Left colon (tissue), 2 donors: ENCODE results near the gene TMEM108. TPM values are rescaled to one million over a fixed set of nuclear protein-coding genes. Genes with fewer than 3 reads are reported as not detected.

Experiments
- ATAC-seq: fragments of 200-7000 bp; cut with Tn5 transposase; one replicate; pipeline ENCODE4 v1.9.1; 2020; ENCODE audit warnings: mild to moderate bottlenecking, moderate library complexity
- DNase-seq, 2 donors: peaks; one replicate each; pipeline ENCODE4 v3.0.0-alpha.2; 2020
- intact Hi-C, 2 donors: fragments of 100-400 bp; cut with DNase I in 1 of 2; cut with micrococcal nuclease in 1 of 2; formaldehyde crosslinking; loops; one replicate each; pipeline versions ENCODE4 v1.11.2 to v1.14.0; 2022; cut with DNase I, micrococcal nuclease
- total RNA-seq, 2 donors: library from RNA; stranded (reverse); fragmentation: NEBNext Ultra II Directional; extraction: Animal tissue kit (Norgen Biotek cat#: 25700); gene quantifications; one replicate each; pipeline ENCODE4 v1.2.1, GENCODE V29; 2021
- donor health status: DM: no; HTN: no; CAD: no.
- donor health status: DM: yes; HTN: yes; CAD: no.

TMEM108 gene
- total RNA-seq, 2 donors from 2014 or later: 0.40 to 0.92 TPM

GRCh38 chr3:133192363-133192945 is 154.3 kb downstream of the TMEM108 start:
- ATAC-seq: no peak
- intact Hi-C loops: no loop called here
- no peak for DNase-seq

- DNase-seq (no peak), ATAC-seq (no peak)
- intact Hi-C loops: no loop called here
Measured at GRCh38 chr3:133192967-133193366, 154.8 kb downstream of the TMEM108 start.

- intact Hi-C loops: no loop called here
- no peak for DNase-seq
- no peak for ATAC-seq
Measured at GRCh38 chr3:133196527-133196926, 158.3 kb downstream of the TMEM108 start.

GRCh38 chr3:133197619-133198018 is 159.4 kb downstream of the TMEM108 start:
- ATAC-seq: no peak
- no peak for DNase-seq
- intact Hi-C loops: no loop called here

GRCh38 chr3:133206921-133207320 is 168.7 kb downstream of the TMEM108 start:
- ATAC-seq (no peak), DNase-seq (no peak)
- intact Hi-C loops: no loop called here

GRCh38 chr3:133208184-133208583 is 170.0 kb downstream of the TMEM108 start:
- intact Hi-C loops: no loop called here
- ATAC-seq: no peak

GRCh38 chr3:133209871-133210550 is 171.8 kb downstream of the TMEM108 start:
- intact Hi-C loops: no loop called here
- DNase-seq (no peak), ATAC-seq (no peak)

More at GRCh38 chr3:133208184-133208583, 170.0 kb downstream of the TMEM108 start:
- no peak for DNase-seq

- no peak for ATAC-seq
- DNase-seq: no peak
- intact Hi-C loops: no loop called here
Measured at GRCh38 chr3:133210656-133211055, 172.5 kb downstream of the TMEM108 start.

- DNase-seq (no peak), ATAC-seq (no peak)
- intact Hi-C loops: no loop called here
Measured at GRCh38 chr3:133211449-133211848, 173.3 kb downstream of the TMEM108 start.

GRCh38 chr3:133211856-133212255 is 173.7 kb downstream of the TMEM108 start:
- DNase-seq: no peak
- intact Hi-C loops: no loop called here

GRCh38 chr3:133213937-133214336 is 175.7 kb downstream of the TMEM108 start:
- intact Hi-C loops: no loop called here
- ATAC-seq: no peak
- DNase-seq: no peak

More at GRCh38 chr3:133211856-133212255, 173.7 kb downstream of the TMEM108 start:
- ATAC-seq: no peak

GRCh38 chr3:133227813-133228212 is 189.6 kb downstream of the TMEM108 start:
- ATAC-seq (no peak), DNase-seq (no peak)
- intact Hi-C loops: no loop called here

- intact Hi-C loops: no loop called here
- DNase-seq: no peak
- no peak for ATAC-seq
Measured at GRCh38 chr3:133230195-133230594, 192.0 kb downstream of the TMEM108 start.

GRCh38 chr3:133236901-133237300 is 198.7 kb downstream of the TMEM108 start:
- intact Hi-C loops: no loop called here
- ATAC-seq (no peak), DNase-seq (no peak)

- DNase-seq (no peak), ATAC-seq (no peak)
- intact Hi-C loops: no loop called here
Measured at GRCh38 chr3:133237380-133237779, 199.2 kb downstream of the TMEM108 start.

GRCh38 chr3:133238015-133238414 is 199.8 kb downstream of the TMEM108 start:
- no peak for DNase-seq
- ATAC-seq: no peak
- intact Hi-C loops: no loop called here

GRCh38 chr3:133246119-133246518 is 207.9 kb downstream of the TMEM108 start:
- intact Hi-C loops: no loop called here
- ATAC-seq (no peak), DNase-seq (no peak)

GRCh38 chr3:133246773-133247172 is 208.6 kb downstream of the TMEM108 start:
- DNase-seq: no peak
- no peak for ATAC-seq
- intact Hi-C loops: no loop called here

- ATAC-seq (no peak), DNase-seq (no peak)
- intact Hi-C loops: no loop called here
Measured at GRCh38 chr3:133248389-133248788, 210.2 kb downstream of the TMEM108 start.

- intact Hi-C loops: no loop called here
- no peak for ATAC-seq
- DNase-seq: no peak
Measured at GRCh38 chr3:133249490-133249889, 211.3 kb downstream of the TMEM108 start.

- ATAC-seq (no peak), DNase-seq (no peak)
- intact Hi-C loops: no loop called here
Measured at GRCh38 chr3:133254151-133254550, 216.0 kb downstream of the TMEM108 start.
